GM12872 (cell line): Measurements from ENCODE around the gene ZFYVE26.

Source experiments
- CTCF ChIP-seq: IDR thresholded peaks from 3 replicates; pipeline ENCODE4 v1.5.1; 2011; ENCODE audit warnings: low read depth, mild to moderate bottlenecking, low read length, moderate library complexity; ENCODE audit not compliant: insufficient read depth

ZFYVE26 gene

GRCh38 chr14:67821121-67821520 is 4.7 kb upstream of the ZFYVE26 start:
- no peak for TF ChIP-seq CTCF

DNA sequence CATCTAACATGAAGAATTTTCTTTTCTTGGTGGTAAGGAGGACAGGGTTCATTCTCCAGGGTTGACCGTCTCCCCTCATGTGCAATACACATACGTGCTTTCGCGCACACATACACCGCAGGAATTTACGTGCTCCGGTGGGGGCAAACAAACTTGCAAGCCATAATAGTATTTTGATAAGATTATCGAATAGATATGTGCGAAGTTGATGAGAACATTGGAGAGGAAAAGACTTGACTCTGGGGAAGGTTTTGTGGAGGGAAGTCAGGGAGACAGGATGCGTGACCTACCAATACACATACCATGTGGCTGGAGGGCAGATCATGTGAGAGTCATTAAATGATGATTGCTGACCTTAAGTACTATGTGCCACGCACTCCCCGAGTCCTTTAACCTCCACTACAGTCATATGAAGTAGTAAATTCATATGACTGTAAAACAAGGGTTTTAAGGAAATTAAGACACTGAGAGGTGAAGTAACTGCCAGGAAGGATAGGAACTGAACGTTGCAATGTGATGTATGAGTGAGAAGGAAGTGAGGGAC is 4.1 kb upstream of the ZFYVE26 start:
- no peak for TF ChIP-seq CTCF

DNA sequence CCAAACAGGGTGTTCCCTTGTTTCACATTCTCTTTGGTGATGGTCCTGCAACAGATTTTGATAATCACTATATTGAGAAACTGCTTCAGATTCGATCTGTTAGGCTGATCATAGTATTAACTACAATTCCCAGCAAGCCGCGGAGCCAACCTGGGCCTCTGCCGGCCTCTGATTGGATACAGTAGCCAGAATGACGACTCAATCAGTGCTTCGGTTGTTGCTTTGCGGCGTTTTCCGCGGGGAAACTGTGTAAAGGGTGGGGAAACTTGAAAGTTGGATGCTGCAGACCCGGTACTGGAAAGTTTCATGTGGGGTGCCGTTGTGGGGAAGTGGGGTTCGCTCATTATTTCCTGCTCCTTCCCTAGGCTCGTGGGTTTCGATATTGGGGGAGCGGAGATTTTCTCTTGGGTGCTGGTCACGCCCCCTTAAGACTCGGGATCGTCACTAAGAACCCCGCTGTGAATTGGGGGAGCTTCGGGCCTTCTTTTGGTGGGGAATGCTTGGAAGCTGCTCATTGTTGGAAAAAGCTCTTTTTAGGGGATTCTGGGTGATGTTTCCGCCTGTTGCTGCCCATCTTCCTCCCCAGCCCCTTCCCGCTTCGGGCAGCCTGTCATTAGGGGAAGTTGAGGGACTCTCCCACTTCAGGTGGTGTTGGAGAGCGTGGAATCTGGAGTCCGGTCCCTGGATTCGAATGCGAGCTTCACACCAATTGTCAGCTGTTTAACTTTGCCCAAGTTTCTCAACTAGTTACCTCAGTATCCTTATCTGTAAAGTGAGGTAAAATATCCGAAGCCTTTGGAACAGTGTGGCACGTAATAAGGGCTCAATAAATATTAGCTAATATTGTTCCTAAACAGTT is 3.4 kb upstream of the ZFYVE26 start, which contains the start of gene RAD51B:
Gene RAD51B, plus strand, starts transcription at position 217 of the 859 bp plus-strand sequence.
- no peak for TF ChIP-seq CTCF

DNA sequence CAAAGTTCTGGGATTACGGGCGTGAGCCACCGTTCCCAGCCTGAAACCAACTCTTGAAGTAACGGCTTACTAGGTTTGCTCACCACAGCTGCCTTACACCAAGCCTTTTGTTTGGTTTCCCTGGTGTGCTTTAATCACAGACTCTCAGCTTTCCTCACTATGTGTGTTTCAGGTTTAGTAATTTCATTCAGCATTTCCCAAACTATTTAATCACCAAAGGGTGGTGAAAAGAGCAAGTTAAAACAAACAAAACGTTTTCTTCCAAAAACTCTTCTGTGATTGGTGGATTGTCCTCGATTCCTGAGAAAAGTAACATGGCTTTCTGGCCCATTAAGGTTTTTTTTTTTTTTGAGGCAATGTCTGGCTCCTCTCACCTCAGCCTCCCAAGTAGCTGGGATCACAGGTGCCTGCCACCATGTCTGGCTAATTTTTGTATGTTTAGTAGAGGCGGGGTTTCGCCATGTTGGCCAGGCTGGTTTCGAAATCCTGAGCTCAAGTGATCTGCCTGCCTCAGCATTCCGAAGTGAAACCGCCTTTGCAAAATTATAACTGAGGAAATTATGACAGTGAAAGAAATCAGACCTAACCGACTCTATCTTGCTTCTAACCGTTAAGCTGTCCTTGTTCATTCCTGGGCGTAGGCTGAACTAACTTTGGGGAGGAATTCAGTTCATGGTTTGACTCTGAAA is 1.5 kb upstream of the ZFYVE26 start:
- no peak for TF ChIP-seq CTCF

- TF ChIP-seq CTCF: no peak
These were observed 691 bp downstream of the ZFYVE26 start for GRCh38 chr14:67815573-67816225.

GRCh38 chr14:67814821-67815220 is 1.6 kb downstream of the ZFYVE26 start:
- no peak for TF ChIP-seq CTCF

DNA sequence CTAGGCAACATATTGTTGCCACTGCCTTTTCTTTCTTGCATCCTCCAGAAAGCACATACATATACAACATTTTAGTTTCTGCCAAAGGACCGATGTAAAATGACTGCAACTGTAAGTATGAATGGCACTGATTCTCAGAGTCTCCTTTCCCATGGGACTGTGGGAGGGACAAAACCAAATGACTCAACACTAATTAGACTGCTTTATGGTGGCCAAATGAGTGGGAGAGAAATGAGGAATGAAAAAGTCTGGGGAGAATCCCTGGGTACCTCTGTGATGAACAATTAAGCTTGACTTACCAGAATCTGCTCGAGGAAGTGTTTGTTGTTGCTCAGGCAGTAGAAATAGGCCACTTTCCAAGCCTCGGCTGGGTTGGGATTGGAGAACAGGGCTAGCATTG is 10.1 kb downstream of the ZFYVE26 start:
- no peak for TF ChIP-seq CTCF
